ENCODE results near the gene LRP11.
"Not testable (repeated sequence)": the region's sequence is repeated elsewhere in the genome, so short reads cannot be mapped to it uniquely, and the experiment has no call there.

Gene LRP11

DNA sequence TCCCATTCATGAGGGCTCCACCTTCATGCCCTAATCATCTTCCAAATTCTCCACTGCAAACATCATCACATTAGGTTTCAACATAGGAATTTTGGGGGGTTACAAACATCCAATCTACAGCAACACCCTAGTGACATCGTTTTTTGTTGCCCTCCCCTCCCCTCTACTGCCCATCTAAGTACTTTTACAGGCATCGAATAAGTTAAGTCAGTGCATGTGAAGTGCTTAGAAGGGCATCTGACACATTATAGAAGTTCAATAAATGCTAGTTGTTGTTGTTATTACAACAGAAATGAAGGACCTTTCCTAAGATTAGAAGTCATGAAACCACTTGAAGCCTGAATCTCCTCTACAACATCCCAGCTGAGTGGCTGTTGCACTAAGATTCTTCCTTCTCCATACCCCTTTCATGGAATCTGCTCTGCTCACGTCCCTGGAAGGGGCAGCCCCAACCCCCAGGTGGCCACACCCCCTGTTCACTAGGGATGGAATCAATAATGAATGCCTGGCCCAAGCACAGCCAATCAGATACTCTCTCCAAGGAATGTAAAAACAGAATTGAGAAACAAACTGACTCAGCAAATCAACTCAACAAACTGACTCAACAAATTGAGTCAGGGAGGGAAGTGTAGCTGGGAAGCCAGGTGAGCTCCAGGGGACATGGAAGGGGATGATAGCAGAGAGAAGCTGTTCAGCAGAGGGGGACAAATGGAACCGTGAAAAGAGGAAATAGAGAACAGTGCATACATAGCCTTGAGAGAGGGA, 3.9 kb upstream of the LRP11 start:
- peak; percentile 51 for DNase-seq

DNA sequence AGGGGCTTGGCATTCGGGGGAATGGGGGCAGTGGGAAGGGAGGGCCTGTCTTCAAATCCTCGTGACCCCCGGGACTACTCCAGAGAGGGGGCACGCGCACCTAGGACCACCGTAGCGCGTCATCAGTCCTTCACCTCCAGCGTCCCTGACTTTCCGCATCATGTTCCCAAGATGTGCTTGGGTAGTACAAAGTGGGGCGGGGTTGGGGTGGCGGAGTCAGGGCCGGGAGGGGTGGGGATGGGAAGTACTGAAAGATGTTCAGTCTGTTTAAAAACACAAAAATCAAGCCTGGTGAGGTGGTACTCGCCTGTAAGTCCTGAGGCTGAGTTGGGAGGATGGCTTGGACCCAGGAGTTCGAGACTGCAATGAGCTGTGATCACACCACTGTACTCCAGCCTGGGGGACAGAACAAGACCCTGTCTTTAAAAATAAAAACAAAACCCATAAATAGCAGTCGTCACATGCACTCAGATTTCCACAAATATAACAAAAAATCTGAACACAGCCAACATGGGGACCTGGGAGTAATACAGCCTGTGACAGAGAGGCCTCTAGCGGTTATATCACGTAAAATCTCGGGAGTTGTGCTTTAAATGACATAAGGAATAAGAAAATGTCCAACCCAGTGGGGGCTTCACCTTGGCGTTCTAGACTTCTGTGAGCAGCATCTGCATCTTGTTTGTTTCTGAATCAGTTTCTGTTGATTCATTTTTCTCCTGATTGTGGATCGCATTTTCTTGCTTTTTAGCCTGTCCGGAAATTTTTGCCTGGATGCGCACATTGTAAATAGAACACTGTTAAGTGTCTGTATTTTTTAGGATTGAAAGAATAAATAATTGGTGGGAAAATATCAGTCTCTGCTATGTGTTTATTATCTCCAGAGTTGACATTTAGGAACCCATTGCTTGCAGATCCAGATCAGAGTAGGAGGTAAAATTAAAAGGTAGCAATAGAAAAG, 698 bp upstream of the LRP11 start:
- DNase-seq, result peak; percentile 79

DNA sequence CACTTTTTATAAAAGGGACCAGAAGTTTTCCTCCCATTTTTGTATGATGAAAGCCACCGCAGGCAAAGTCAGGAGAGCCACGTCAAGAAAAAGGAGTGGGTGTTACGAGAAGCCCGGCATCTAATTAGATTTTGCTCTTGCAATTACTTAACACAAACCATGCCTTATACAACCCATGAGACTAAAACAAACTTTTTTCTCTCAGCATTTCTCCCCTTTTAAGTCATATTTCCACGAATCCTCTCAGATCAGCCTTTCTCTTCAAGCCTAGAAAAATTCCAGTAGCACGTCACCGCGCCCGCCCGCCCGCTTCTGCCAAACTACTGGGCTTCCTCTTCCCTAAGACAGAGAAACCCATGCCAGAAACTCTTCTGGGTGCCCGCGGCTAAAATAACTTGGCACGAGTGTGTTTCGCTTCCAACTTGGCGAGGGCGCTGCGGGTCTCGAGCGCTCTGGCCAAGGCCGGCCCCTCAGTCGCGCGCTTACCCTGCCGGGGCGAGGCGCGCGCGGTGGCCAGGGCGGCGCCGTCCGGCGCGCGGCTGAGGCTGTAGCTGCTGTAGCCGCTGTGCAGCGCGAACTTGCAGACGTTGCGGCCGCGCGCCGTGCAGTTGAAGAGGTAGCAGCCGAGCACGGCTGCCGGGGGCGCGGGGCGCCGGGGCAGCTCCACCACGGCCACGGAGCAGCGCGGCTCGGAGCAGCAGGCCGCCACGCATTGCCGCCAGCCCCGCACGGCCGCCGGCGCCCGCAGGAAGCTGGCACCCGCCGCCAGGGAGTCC, 1.0 kb downstream of the LRP11 start:
- DNase-seq, result peak; percentile 62

DNA sequence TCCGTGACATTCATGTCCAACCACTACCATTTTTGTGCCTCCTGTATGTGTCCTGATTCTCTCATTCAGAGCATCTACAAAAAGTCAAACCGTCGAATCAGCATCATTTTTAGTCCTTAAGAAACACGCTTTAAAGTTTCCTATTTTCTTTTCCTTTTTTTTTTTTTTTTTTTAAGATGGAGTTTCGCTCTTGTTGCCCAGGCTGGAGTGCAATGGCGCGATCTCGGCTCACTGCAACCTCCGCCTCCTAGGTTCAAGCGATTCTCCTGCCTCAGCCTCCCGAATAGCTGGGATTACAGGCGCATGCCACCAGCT, 1.8 kb downstream of the LRP11 start:
- not testable (repeated sequence) for DNase-seq

DNA sequence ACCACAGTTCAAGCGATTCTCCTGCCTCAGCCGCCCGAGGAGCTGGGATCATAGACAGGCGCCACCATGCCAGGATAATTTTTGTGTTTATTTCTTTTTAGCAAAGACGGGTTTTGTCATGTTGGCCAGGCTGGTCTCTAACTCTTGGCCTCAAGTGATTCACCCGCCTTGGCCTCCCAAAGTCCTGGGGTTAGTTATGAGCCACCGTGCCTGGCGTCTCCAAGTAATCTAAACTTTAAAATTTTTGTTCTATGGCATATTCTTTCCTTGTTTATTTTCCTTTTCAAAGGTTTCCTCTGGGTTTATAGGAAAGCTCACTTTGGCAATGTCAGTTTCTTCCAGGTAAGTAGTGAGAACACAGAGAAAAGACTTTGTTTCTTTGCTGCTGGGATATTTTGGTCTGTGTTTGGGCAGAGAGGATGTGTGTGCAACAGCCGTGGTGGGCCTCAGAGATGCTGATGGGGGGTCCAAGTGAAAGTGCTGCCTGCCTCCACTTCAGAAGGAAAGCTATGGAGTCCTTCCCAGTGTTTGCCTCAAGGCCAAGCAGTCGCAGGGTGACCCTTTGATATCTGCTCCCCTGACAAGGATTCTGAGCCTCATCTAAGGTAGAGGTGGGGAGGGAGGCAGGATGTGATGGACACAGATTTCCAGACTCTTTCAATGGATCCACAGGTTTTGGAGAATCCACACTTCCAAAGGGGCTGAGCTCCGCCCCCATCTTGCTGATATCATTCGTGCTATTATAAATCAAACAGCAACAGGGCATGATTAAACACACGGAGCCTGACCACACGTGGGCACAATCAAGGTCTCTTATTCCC, 2.3 kb downstream of the LRP11 start:
- peak; percentile 36 for DNase-seq

DNA sequence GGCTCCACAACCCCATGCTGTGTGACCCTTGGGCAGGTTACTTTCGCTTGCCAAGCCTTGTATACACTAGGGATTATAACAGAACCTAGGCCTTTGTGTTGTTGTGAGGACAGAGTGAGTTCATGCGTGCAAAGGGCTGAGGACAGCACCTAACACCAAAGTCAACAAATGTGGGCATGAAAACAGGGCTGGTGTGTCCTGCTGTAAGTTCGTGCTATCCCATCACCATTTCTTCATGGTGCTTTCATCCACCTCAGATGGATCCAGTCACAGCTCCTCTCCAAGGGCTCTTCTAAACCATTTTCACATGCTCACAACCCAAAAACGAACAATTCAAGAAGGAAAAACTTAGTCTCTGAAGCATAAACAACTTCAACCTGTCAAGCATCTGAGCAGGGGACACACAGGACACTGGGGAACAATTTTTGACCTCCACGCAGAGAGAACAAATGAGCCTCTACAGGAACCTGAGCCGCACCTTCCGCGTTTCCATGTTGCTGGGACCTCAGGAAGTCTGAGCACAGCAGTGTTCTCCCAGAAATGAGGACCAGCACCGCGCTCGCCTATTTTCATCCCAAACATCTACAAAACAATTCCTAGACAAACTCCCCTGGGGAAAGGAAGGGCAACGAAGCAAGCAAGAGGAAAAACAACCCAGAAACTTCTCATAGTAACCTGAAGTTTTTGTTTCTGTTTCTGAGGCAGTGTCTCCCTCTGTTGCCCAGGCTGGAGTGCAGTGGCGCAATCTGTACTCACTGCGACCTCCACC, 3.1 kb downstream of the LRP11 start:
- DNase-seq, result peak; percentile 30

DNA sequence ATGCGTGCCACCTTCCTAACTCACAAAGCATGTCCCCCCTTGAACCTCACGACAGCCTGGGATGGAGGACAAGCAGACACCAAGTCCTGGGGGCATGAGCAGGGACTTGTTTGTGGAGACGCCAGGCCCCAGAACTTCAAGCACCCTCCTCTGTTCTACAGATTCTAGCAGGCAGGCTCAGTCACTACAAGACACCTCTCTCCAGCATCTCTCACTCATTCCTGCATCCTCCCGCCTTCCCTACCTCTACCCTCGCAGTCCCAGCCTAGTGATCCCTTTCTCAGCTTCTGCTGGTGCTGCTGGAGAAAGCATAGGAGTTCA, 3.7 kb downstream of the LRP11 start:
- DNase-seq, result no peak

DNA sequence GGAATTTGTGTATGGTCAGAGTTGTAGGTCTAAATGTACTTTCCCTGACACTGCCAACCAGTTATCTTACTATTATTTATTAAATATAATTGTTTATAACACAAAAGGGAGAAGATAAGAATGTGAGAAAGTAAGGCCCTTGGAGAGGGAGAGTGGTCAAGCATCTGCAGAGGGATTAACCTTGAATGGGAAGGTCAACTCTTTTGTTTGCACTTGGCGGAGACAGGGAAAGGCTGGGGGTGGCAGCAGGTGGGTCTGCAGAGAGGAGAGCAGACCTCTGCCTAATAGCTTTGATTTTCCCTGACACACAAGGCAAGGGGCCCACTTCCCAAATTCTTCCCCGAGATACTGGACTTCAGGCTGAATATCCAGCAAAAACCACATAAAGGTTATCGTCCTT, 4.2 kb downstream of the LRP11 start:
- no peak for DNase-seq

DNA sequence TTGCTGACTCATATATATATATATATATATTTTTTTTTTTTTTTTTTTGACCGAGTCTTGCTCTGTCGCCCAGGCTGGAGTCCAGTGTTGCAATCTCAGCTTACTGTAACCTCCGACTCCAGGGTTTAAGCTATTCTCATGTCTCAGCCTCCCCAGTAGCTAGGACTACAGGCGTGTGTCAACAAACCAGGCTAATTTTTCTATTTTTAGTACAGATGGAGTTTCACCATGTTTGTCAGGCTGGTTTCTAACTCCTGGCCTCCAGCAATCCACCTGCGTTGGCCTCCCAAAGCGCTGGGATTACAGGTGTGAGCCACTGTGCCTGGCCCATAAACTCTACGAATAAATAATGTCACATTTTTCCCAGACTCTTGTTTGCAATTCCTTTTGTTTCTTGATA, 4.8 kb downstream of the LRP11 start:
- peak; percentile 92 for DNase-seq

DNA sequence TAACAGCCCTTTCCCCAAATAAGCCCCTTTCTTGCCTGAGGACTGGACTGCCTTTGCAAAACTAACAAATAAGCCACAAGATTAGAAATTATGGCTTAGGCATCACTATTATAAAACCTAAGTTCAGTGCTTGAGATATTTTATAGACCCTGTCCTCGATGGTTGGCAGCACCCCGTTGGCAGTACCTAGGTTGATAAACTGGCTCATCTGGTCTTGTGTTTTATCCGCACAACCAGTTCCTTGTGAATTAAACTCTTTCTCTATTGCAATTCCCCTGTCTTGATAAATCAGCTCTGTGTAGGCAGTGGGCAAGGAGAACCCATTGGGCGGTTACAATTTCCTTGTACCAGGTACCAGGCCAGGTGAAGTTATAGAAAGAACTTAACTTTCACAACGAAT, 6.6 kb downstream of the LRP11 start:
- DNase-seq, result no peak

DNA sequence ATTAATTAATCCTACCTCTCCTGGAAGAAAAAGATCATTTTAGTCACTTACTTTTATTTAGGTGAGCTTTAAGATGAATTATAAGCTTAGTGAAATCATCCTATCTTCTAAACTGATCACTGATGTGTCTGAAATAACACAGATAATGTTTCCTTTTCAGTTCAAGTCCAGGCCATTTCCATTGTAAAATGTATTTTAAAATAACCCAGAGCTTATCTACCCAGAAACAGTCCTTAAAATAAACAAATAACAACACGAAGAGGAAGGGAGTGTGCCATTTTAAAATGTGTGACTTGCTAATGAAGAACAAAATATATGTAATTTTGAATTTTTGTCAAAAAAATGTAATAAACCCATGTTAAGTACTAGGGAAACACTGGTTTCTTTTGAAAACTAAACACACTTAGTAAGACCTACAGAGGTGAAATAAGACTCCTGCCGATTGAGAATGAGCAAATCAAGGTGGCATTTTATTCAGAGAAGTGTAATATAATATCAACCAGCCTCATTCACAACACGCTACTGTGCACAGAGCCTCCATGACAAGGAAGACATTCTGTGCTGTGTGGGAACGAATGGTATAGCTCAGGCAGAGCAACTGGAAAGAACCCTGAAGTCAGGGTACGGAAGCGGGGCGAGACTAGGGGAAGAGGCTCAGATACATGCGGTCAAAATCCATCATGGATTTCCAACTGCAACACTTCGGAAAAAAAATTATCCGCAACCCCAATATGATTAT, 7.7 kb downstream of the LRP11 start:
- DNase-seq, result no peak

DNA sequence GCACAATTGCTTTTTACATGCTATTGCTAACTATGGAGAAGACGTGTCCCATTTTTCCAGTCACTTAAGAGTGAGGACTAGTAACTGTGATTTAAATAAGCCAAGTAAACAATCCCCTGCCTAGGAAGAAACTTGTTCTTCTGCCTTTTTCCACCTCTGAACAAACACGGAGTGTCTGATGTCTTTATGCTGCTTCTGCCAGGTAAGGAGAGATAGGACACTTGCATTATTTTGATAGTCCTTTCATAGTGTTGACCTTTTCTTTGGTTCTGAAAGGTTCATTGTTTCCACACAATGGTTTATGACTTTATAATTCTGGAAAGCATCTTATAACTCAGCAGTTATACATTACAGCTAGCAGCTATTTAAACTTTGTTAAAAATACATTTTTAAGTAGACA, 8.4 kb downstream of the LRP11 start:
- peak; percentile 9 for DNase-seq

DNA sequence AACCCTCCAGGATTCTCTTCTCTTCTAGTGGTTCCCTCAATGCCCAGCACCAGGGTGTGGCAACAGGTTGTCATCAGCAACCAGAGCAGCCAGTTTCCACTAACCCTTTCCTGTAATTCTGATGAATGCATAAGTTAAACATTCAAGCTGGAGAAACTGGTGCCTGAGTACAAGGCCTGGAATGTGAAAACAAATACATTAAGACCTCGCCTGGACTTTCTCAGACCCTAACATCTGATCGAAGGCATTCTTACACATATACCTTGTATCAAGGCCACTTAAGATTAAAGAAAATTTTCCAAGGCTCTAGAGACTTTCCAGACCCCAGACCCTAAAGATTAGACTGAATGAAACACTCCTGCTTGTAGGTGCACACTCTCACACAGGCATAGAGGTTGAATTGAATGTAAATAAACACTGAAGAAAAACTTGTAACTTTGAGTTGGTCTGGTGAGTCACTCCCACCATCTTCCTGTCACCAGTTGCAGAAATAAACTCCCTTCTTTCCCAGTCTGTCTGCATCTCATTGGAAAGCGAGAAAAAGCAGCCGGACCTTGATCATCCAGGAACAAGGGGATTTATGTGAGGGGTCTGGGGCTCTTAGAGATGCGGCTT, 9.0 kb downstream of the LRP11 start:
- peak; percentile 95 for DNase-seq

DNA sequence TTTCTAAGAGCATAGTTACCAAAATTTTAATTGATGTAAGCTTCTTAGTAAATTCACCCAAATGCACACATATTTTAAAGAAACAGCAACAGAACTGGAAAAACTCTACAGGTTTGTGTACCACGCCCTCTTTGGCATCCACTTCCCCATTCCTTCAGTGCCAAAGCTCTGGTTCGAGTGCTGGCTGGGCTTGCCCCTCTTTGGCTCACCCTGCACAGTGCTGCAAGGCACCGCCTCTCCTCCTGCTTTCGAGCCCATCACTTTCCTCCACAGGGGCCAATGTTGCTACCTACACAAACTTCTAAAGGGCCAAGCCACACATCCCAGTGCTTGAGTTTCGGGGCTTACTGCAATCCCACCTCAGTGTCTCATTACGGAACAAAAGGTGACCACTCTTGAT, 9.6 kb downstream of the LRP11 start:
- DNase-seq, result no peak

DNA sequence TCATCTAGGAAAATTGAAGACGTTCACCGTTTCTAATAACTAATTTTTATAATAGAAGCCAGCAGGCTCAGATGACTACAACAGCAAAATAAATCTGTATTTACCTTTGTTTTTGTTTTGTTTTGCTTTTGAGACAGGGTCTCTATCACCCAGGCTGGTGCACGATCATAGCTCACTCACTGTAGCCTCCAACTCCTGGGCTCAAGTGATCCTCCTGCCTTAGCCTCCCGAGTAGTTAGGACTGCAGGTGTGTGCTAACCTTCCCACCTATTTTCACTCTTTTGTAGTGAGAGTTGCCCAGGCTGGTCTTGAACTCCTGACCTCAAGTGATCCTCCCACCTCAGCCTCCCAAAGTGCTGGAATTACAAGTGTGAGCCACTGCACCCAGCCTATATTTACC, 10.1 kb downstream of the LRP11 start:
- not testable (repeated sequence) for DNase-seq

DNA sequence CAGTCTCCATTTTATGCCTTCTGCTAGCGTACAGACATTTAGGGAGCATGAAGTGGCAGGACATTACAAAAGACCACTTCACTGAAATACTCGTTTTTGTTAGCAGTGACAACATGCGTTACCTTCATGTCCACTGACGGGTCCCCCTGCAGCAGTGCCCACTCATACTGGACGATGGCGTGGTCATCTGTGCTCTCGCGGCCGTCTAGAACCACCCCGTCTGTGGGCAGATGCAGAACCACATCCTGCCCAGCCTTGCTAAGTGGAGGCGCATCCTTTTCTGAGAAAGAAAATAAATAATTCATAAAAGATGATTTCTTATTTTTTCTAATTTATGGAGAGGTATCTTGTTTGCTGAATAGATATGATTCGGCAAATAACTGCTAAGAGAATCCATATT, 11.3 kb downstream of the LRP11 start:
- no peak for DNase-seq

DNA sequence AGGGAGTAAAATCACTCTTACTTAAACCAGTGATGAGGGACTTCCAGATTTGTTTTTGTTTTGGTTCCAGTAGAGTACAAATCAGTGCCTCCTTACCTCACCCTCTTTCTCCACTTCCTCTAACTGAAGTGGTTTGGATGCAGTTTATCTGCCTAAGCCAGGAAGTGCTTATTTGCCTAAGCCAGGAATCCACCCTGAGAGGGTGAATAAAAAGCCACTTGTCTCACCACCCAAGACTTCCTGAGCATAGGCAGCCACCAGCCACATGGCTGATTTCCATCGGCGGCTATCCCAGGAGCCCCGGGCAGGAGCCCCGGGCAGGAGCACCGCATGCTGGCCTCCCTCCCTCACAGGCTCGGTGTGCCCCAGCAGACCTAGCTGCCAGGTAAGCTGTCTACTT, 12.0 kb downstream of the LRP11 start:
- peak; percentile 30 for DNase-seq

DNA sequence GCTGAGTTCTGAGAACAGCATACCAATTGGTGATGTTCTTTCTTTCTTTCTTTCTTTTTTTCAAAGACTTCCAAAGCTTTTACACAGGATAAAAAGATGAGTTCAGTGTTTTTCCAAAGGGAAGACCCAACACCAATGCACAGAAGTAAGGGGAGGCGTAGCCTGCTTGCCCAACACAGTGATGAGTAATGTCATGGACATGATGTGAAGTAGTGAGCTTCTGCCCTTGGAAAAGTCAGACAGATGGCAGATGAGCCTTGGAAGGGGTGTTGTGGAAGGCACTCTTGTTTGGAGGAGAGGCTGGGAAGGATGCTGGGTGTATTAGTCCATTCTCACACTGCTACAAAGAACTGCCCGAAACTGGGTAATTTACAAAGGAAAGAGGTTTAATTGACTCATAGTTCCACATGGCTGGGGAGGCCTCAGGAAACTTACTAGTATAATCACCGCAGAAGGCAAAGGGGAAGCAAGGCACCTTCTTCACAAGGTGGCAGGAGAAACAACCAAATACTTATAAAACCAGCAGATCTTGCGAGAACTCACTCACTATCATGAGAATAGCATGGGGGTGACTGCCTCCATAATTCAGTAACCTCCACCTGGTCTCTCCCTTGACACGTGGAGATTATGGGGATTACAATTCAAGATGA, 12.6 kb downstream of the LRP11 start:
- DNase-seq, result peak; percentile 81

DNA sequence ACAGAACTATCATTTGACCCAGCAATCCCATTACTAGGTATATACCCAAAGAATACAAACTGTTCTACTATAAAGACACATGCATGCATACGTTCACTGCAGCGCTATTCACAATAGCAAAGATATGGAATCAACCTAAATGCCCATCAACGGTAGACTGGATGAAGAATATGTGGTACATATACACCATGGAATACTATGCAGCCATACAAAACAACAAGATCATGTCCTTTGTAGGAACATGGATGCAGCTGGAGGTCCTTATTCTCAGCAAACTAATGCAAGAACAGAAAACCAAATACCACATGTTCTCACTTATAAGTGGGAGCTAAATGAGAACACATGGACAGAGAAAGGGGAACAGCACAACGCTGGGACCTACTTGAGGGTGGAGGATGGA, 15.8 kb downstream of the LRP11 start:
- not testable (repeated sequence) for DNase-seq

DNA sequence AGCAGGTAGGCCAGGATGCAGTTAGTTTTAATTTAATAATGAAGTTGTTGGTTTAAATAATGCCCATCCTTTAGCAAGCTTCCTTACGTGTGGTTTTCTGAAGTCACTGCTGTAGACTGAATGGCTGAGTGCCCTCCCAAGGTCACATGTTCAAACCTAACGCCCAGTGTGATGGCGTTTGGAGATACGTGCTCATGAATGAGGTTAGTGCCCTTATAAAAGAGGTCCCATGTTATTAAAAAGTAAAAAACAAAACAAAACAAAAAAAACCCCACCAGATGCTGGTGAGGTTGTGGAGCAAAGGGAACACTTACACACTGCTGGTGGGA, 16.3 kb downstream of the LRP11 start:
- no peak for DNase-seq
